AG09309 (cell line): Measurements from ENCODE around the gene HILPDA.

Experiments
- DNase-seq: peaks from one replicate; pipeline ENCODE4 v3.0.0-alpha.2; 2010; ENCODE audit warnings: low read depth
- H3K4me3 ChIP-seq: 2 replicates; pipeline ENCODE4 v1.5.1; 2011; ENCODE audit warnings: mild to moderate bottlenecking, low read depth, low read length, moderate library complexity; ENCODE audit not compliant: control insufficient read depth
- CTCF ChIP-seq: IDR thresholded peaks from 2 replicates; pipeline ENCODE4 v1.5.1; 2011; ENCODE audit warnings: mild to moderate bottlenecking, low read depth, low read length, inconsistent platforms; ENCODE audit not compliant: insufficient read depth, control insufficient read depth; ENCODE audit errors: missing control alignments

The HILPDA gene

DNA sequence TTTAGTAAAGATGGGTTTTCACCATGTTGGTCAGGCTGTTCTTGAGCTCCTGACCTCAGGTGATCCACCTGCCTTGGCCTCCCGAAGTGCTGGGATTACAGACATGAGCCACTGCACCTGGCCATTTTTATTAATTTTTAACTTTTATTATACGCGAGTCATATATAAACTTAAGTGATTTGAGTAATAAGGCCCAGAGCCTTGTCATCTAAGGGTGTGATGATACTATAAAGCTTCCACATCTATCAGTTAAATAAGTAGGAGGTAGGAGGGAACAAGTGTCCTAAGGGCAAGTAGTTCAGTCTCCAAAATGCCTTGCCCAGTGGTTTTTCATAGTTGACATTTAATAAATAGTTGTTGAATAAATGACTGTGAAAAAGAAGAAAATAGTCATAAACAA is 13.3 kb upstream of the HILPDA start:
- H3K4me3 ChIP-seq, result no peak overlapping the region
- TF ChIP-seq CTCF, result no peak
- DNase-seq, result no peak

DNA sequence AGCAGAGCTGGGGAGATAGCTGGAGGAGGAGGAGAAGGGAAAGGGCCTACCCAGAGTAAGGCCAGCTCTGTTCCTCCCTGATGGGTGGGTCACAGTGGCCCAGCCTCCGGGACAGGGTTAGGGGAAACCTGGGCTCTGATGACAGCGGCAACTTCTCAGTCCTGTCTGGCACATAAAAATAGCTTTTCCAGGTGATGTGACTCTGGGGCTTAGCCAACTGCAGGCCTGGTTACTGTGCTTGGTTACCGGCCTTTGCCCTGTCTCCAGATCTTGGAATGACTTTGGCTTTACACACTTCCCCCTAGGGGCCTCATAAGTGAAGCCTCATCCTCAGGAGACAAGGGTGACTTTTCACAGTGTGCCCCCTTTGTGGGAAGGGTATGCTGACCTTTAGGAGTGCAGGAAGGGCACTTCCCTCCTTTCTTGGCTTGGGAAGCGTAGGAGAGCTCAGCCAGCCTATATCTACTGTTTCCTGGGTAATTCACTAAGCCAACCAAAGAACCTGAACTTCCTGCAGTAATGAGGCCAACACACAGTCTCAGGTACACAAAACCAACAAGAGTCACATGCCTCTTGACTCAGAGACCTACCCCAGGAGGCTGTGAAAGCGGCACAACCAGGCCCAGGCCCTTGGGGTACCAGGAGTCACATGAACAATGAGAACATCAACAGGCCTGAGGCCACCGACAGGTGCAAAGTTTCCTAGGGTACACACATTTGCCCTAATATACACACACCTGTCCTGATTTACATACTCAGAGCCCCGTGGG is 11.7 kb upstream of the HILPDA start:
- H3K4me3 ChIP-seq, result no peak overlapping the region
- no peak for TF ChIP-seq CTCF
- DNase-seq, result no peak

DNA sequence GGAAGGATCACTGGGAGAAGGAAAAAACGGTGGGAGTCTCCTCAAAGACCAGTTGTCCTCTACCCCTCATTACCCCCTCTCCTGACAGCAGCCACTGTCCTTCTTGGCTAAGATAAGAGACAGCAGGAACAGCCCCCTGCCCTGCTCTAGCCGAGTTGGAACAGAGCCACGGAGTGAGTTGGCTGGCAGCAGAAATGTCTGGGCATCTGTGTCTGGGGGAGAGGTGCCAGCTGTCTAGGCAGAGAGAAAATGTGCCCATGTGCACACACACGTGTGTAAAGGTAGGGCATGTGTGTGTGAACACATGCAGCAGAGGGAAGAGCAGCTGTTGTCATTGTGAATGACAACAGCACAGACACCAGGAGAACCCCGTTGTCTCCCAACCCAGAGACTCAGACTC is 9.4 kb upstream of the HILPDA start:
- DNase-seq, result no peak
- TF ChIP-seq CTCF, result no peak
- H3K4me3 ChIP-seq, result no peak overlapping the region

- no peak overlapping the region for H3K4me3 ChIP-seq
- TF ChIP-seq CTCF, result no peak
- DNase-seq, result no peak
Measured at GRCh38 chr7:128447941-128448564, 7.6 kb upstream of the HILPDA start.

- no peak overlapping the region for H3K4me3 ChIP-seq
- no peak for DNase-seq
- no peak for TF ChIP-seq CTCF
Measured at GRCh38 chr7:128448751-128449302, 6.9 kb upstream of the HILPDA start.

GRCh38 chr7:128450409-128450808 is 5.3 kb upstream of the HILPDA start:
- TF ChIP-seq CTCF, result no peak
- H3K4me3 ChIP-seq, result no peak overlapping the region
- DNase-seq, result no peak
